Endothelial cell of hepatic sinusoid (primary cell): ENCODE measurements around the gene ZEB1.
"Not testable (repeated sequence)": the region's sequence is repeated elsewhere in the genome, so short reads cannot be mapped to it uniquely, and the experiment has no call there.

ENCODE experiments used
- in situ Hi-C: cut with HindIII; loops from 2 replicates; pipeline ENCODE4 v1.10.0; 2017; ENCODE audit warnings: low sequenced_read_pairs

The ZEB1 gene

GRCh38 chr10:31362023-31362641, 43.1 kb downstream of the ZEB1 start:
- in situ Hi-C loops = no loop called here

GRCh38 chr10:31363696-31364095, 44.7 kb downstream of the ZEB1 start:
- in situ Hi-C loops = not testable (repeated sequence)

- in situ Hi-C loops = not testable (repeated sequence)
These were observed 45.2 kb downstream of the ZEB1 start for GRCh38 chr10:31364238-31364637.

GRCh38 chr10:31366703-31367102, 47.7 kb downstream of the ZEB1 start:
- in situ Hi-C loops = no loop called here

GRCh38 chr10:31368724-31369123, 49.7 kb downstream of the ZEB1 start:
- in situ Hi-C loops = no loop called here

DNA sequence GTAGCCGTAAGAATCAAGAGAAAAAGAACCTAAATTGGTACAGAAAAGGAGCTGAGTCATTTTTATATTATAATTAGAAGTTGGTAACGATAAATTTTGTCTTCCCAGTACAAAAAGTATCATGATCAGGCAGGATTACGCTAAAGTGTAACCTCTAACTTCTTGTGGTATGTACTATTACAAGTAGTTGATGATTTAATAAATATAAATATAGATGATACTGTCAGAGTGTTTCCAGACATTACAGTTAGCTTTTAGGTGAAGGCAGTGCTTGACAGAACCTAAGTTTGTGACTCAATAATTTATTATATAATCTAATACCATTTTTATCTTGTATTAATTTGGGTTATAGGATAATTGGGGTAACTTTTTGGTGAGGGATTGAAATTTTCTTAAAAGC, 53.4 kb downstream of the ZEB1 start:
- in situ Hi-C loops = no loop called here

DNA sequence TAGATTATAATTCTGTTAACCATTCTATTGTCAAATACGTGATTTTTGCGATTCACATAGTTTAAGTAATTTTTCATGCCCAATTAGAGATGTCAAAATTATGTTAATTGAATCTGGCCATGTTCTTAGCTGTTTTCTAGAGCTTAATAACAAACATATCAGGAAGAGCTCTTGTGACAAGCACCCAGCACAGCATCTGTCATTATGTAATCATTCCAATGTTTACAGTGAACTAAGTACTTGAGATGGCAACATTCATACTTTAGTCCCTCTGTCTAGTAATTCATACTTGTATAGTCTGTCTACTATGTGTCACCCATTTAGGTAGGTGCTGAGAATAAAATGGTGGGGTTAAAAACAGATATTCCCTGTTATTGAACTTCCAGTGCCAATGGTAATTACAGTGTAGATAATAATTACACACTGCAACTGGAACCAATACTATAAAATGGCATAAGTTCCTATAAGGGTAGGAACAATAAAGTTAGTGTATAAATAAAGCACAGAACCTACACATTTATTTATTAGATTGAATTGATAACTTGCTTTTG, 55.2 kb downstream of the ZEB1 start:
- in situ Hi-C loops = no loop called here

DNA sequence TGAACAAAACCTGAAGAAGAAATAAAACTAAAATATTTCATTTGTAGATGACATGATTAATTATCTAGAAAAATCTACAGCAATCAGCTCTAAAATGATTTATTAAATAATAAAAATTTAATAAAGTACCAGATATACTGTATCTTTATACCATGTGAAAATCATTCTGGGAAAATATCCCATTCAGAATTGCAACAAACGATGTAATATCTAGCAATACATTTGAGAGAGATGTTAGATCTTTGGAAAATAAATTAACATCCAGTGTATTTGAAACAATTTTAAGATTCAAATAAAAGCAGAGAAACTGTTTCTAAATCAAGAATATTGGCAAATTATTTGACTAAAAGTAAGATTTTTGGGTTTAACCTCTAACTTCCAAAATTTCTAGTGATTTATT, 62.2 kb downstream of the ZEB1 start:
- in situ Hi-C loops = no loop called here

- in situ Hi-C loops = no loop called here
These were observed 62.8 kb downstream of the ZEB1 start for GRCh38 chr10:31381766-31382316.

- in situ Hi-C loops = no loop called here
These were observed 65.0 kb downstream of the ZEB1 start for GRCh38 chr10:31383810-31384588.

DNA sequence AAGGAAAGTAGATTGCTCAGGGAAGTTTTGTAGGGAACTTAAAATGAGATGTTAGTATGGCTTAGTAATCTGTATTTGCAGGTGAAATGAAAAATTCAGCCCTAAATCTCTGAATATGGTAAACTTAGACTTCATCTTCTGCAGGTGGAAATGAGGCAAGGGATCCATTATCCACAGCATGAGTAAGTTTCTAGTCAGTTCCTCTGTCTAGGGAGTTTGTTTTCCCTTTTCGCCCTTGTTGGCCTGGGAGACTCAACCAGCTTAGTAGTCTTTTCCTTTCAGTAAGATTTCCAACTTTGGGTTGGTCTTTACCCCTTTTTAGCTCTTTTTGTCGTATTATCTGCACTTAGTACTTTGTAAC, 65.6 kb downstream of the ZEB1 start:
- in situ Hi-C loops = no loop called here

- in situ Hi-C loops = loop anchor here (5.0 kb wide), 1 partner anchor 44 kb away; no protein-coding TSS in a partner anchor
These were observed 71.8 kb downstream of the ZEB1 start for GRCh38 chr10:31390804-31391203.

- in situ Hi-C loops = loop anchor here (5.0 kb wide), 1 partner anchor 47 kb away; no protein-coding TSS in a partner anchor
These were observed 74.8 kb downstream of the ZEB1 start for GRCh38 chr10:31393844-31394243.

- in situ Hi-C loops = no loop called here
These were observed 76.7 kb downstream of the ZEB1 start for GRCh38 chr10:31395695-31396094.

DNA sequence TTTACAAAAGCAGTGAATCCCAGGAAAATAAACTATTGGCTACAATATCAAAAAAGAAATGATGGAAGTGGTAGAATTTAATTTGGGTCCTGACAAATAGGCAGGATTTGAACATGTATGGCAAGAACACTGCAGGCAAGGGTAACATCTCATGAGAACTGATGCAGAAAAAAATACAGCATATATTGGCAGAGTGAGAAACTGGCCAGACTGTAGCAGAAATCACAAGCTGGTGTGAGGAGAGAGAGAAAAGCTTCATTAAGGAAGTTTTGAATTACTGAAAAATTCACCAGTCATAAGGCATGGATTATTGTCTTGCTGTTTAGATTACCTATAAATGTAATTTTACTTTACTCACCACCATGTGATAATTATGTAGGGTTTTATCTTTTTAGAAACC, 77.4 kb downstream of the ZEB1 start:
- in situ Hi-C loops = no loop called here

GRCh38 chr10:31397852-31398251, 78.8 kb downstream of the ZEB1 start:
- in situ Hi-C loops = no loop called here

GRCh38 chr10:31399171-31399570, 80.2 kb downstream of the ZEB1 start:
- in situ Hi-C loops = no loop called here

GRCh38 chr10:31399631-31400030, 80.6 kb downstream of the ZEB1 start:
- in situ Hi-C loops = no loop called here

GRCh38 chr10:31401287-31401686, 82.3 kb downstream of the ZEB1 start:
- in situ Hi-C loops = no loop called here

GRCh38 chr10:31404640-31405039, 85.6 kb downstream of the ZEB1 start:
- in situ Hi-C loops = no loop called here

- in situ Hi-C loops = not testable (repeated sequence)
These were observed 86.8 kb downstream of the ZEB1 start for GRCh38 chr10:31405829-31406228.

DNA sequence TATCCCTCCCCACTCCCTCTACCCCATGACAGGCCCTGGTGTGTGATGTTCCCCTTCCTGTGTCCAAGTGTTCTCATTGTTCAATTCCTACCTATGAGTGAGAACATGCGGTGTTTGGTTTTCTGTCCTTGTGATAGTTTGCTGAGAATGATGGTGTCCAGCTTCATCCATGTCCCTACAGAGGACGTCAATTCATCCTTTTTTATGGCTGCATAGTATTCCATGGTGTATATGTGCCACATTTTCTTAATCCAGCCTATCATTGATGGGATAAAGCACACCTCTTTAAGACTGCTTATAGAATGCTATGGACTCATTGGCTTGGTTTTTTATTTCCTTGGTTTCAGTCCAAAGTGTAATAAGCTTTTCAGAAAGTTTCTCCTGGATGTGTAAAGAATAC, 93.4 kb downstream of the ZEB1 start:
- in situ Hi-C loops = not testable (repeated sequence)
